Liver (tissue), 3 donors: ENCODE data around the gene MROH8.

ENCODE experiments used
- FOXA1 ChIP-seq: IDR thresholded peaks from 2 replicates; pipeline ENCODE4 v1.6.1; 2016; ENCODE audit warnings: antibody characterized with exemption
- RAD21 ChIP-seq, 2 donors: IDR thresholded peaks; 2 replicates each; pipeline ENCODE4 v1.6.1; 2016; ENCODE audit warnings: antibody characterized with exemption in 2 of 2, mild to moderate bottlenecking in 2 of 2
- SP1 ChIP-seq: IDR thresholded peaks from 2 replicates; pipeline ENCODE4 v1.6.1; 2018; ENCODE audit warnings: antibody characterized with exemption, mild to moderate bottlenecking
- ZBTB33 ChIP-seq: IDR thresholded peaks from 2 replicates; pipeline ENCODE4 v1.6.1; 2016; ENCODE audit warnings: antibody characterized with exemption
- TF ChIP-seq, protein P1 (sequence below): fragments of 150-350 bp; IDR thresholded peaks from 2 replicates; pipeline ENCODE4 v1.5.1; 2017; ENCODE audit warnings: improper control_type of control experiment, low read depth, low read length; ENCODE audit not compliant: missing input control
- donor health status: healthy.
- donor health status: healthy.

DNA sequence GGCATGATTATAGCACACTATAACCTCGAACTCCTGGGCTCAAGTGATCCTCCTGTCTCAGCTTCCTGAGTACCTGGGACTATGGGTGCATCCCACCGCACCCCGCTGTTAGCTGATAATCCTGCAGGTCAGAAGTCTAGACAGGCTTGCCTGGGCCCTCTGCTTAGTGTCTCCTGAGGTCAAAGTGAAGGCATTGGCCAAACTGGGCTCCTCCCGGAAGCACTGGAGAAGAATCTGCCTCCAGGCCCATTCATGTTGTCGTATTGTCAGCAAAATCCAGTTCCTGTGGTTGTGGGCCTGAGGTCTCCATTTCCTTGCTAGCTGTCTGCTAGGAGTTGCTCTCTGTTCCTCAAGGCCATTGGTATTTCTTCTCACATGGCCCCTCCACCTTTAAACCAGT is 6.3 kb upstream of the MROH8 start:
- TF ChIP-seq, protein P1, sequence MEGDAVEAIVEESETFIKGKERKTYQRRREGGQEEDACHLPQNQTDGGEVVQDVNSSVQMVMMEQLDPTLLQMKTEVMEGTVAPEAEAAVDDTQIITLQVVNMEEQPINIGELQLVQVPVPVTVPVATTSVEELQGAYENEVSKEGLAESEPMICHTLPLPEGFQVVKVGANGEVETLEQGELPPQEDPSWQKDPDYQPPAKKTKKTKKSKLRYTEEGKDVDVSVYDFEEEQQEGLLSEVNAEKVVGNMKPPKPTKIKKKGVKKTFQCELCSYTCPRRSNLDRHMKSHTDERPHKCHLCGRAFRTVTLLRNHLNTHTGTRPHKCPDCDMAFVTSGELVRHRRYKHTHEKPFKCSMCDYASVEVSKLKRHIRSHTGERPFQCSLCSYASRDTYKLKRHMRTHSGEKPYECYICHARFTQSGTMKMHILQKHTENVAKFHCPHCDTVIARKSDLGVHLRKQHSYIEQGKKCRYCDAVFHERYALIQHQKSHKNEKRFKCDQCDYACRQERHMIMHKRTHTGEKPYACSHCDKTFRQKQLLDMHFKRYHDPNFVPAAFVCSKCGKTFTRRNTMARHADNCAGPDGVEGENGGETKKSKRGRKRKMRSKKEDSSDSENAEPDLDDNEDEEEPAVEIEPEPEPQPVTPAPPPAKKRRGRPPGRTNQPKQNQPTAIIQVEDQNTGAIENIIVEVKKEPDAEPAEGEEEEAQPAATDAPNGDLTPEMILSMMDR, result no peak
- TF ChIP-seq ZBTB33 (no peak), FOXA1 (no peak), RAD21 (IDR thresholded peaks at IDR 0.05) (no peak), SP1 (no peak)
